Type B pancreatic cell (in vitro differentiated cells): ENCODE results near the gene CPN2. TPM values are rescaled to one million over a fixed set of nuclear protein-coding genes. Genes with fewer than 3 reads are reported as not detected.

ENCODE experiments used
- DNase-seq: peaks from one replicate; pipeline ENCODE4 v3.0.0; 2021; ENCODE audit warnings: mixed read lengths; ENCODE audit not compliant: unreplicated experiment; ENCODE audit errors: extremely low spot score
- H3K27ac Mint-ChIP-seq: 2 replicates; pipeline ENCODE4 v1.8.0; 2021; ENCODE audit warnings: mild to moderate bottlenecking, mixed read lengths
- H3K27me3 Mint-ChIP-seq: 2 replicates; pipeline ENCODE4 v1.8.0; 2021; ENCODE audit warnings: mixed read lengths
- H3K36me3 Mint-ChIP-seq: 2 replicates; pipeline ENCODE4 v1.8.0; 2021; ENCODE audit warnings: mixed read lengths
- H3K4me1 Mint-ChIP-seq: one replicate; pipeline ENCODE4 v1.8.0; 2021; ENCODE audit warnings: mixed read lengths; ENCODE audit not compliant: unreplicated experiment
- H3K4me3 Mint-ChIP-seq: 2 replicates; pipeline ENCODE4 v1.8.0; 2021; ENCODE audit warnings: mild to moderate bottlenecking, mixed read lengths
- H3K9me3 Mint-ChIP-seq: 2 replicates; pipeline ENCODE4 v1.8.0; 2021; ENCODE audit warnings: mixed read lengths
- total RNA-seq: library from RNA; stranded (reverse); gene quantifications from 2 replicates; pipeline ENCODE4 v1.2.1, GENCODE V29; 2021; ENCODE audit warnings: low replicate concordance
- TF ChIP-seq, protein P1 (sequence below): fragments of 200-600 bp; sonication (generic); conservative IDR thresholded peaks from 2 replicates; pipeline ENCODE4 v1.5.0; 2021; ENCODE audit warnings: antibody characterized with exemption, mild to moderate bottlenecking

CPN2 gene
- total RNA-seq, 1 donor from 2014 or later, result not detected

DNA sequence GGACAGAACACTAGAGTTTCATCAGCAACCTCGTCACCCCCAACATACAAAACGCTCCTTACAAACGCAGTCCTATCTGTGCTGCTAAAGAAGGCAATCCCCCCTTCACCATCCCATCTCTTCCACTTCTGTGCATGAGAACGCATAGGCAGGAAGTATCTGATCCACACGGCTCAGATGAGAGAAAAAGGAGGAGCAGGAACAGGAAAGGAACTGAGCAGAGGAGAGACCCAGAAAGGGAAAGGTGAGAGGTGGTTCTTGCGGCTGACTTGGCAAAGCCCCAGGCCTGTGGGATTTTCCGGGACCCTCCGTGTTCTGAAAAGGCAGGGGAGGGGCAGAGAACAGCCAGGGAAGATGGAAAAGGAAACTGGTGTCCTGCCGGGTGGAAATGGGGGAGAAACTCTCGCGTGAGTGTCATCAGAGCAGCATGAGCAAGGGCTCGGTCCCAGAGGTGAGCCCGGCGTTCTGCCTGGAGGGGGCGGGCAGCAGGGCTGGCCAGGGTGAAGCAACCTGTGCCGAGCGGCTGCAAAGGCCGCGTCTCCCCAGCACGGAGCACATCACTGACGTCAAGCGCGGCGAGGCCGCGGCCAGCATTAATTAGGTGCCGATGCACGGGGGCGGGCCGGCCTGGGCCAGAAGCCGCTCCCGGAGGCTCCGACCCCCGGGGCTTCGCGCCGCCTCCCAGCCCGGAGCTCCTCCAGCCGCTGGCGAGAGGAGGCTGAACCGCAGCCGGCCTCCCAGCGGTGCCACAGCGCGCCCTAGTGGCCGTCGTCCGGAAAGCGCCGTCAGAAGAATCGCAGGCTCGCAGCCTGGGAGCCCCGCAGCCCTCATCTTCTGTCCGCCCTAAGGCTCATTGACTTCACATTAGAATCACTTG is 35.8 kb downstream of the CPN2 start:
- peaks cover 9% of the 10 kb centered on the region for H3K27me3 Mint-ChIP-seq
- peak; percentile 94 for DNase-seq
- H3K27ac Mint-ChIP-seq, result peak overlapping the region; percentile 74
- TF ChIP-seq, protein P1, sequence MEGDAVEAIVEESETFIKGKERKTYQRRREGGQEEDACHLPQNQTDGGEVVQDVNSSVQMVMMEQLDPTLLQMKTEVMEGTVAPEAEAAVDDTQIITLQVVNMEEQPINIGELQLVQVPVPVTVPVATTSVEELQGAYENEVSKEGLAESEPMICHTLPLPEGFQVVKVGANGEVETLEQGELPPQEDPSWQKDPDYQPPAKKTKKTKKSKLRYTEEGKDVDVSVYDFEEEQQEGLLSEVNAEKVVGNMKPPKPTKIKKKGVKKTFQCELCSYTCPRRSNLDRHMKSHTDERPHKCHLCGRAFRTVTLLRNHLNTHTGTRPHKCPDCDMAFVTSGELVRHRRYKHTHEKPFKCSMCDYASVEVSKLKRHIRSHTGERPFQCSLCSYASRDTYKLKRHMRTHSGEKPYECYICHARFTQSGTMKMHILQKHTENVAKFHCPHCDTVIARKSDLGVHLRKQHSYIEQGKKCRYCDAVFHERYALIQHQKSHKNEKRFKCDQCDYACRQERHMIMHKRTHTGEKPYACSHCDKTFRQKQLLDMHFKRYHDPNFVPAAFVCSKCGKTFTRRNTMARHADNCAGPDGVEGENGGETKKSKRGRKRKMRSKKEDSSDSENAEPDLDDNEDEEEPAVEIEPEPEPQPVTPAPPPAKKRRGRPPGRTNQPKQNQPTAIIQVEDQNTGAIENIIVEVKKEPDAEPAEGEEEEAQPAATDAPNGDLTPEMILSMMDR, result peak; percentile 98
- H3K9me3 Mint-ChIP-seq, result peaks cover 6% of the 10 kb centered on the region
- peak overlapping the region; percentile 78 for H3K4me3 Mint-ChIP-seq
- peaks cover 19% of the 10 kb centered on the region for H3K36me3 Mint-ChIP-seq
- peaks cover 37% of the 10 kb centered on the region for H3K4me1 Mint-ChIP-seq

DNA sequence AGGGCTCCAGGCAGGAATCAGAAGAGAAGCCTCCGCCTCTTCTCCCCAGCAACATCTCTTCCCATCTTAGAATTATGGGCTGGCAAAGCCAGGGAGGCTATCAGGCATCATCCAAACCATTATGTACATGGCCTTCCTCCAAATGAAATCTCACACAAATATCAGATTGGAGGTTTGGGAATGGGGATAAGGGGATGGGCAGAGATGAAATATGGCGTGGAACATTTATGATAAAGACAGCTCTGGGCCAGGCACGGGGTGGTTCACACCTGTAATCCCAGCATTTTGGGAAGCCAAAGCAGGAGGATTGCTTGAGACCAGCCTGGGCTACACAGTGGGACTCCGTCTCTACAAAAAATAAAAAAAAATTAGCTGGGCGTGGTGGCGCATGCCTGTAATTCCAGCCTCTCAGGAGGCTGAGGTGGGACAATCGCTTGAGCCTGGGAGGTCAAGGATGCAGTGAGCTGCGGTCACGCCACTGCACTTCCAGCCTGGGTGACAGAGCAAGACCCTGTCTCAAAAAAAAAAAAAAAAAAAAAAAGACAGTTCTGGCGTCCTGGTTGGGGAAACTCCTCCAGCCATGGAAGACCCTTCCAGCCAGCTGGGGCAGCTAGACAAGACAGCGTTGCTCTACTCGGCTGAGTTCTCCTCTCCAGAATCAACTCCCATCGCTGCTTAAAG is 36.6 kb downstream of the CPN2 start:
- H3K27me3 Mint-ChIP-seq, result peaks cover 9% of the 10 kb centered on the region
- H3K27ac Mint-ChIP-seq, result peak overlapping the region; percentile 74
- H3K4me3 Mint-ChIP-seq, result peak overlapping the region; percentile 78

DNA sequence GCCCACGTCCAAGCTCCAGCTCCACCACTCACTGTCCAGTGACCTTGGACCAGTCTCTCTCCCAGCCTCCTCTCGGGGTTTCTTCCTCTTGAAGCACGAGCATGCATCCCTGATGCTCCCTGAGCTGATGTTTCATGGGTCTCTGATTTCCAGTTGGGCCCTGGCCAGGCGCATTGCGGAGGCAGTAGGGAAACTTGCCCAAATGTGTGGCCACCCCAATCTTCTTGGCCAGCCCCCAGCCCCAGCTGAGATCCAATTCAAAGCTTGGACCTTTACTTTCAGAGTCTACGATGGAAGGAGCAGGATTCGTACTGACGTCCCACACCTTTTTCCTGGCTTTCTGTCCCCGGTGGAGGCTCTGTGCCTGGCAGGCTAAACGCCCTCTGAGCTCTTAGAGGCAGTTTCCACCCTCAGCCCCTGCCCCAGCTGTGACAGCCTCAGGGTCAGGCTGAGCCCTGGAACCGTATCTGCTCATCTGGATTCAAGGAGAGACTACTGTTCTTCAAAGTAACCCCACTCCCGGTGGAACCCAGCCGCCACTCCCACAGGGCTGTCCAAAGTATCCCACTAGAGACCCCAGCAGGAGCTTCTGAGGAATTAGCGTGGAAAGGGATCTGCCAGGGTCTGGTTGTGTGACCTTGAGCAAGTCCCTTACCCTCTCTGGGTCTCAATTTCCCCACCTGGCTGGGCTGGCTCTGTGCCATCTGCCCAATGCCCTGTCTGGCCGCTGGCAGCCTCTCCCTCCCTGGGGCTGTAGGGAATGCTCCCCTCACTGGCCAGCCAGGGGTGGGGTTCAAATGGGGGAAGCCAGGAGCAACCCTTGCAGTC is 37.4 kb downstream of the CPN2 start:
- peak overlapping the region; percentile 88 for H3K4me3 Mint-ChIP-seq
- H3K27me3 Mint-ChIP-seq, result peaks cover 10% of the 10 kb centered on the region
- H3K9me3 Mint-ChIP-seq, result peaks cover 6% of the 10 kb centered on the region
- H3K4me1 Mint-ChIP-seq, result peaks cover 50% of the 10 kb centered on the region
- TF ChIP-seq, protein P1, result peak; percentile 49
- no peak for DNase-seq
- H3K36me3 Mint-ChIP-seq, result peaks cover 14% of the 10 kb centered on the region
- H3K27ac Mint-ChIP-seq, result peak overlapping the region; percentile 89

More for the DNA sequence above, 36.6 kb downstream of the CPN2 start:
- DNase-seq, result no peak
- TF ChIP-seq, protein P1, result no peak
- Mint-ChIP-seq H3K4me1 (peaks cover 43% of the 10 kb centered on the region), H3K36me3 (peaks cover 18% of the 10 kb centered on the region), H3K9me3 (peaks cover 6% of the 10 kb centered on the region)

DNA sequence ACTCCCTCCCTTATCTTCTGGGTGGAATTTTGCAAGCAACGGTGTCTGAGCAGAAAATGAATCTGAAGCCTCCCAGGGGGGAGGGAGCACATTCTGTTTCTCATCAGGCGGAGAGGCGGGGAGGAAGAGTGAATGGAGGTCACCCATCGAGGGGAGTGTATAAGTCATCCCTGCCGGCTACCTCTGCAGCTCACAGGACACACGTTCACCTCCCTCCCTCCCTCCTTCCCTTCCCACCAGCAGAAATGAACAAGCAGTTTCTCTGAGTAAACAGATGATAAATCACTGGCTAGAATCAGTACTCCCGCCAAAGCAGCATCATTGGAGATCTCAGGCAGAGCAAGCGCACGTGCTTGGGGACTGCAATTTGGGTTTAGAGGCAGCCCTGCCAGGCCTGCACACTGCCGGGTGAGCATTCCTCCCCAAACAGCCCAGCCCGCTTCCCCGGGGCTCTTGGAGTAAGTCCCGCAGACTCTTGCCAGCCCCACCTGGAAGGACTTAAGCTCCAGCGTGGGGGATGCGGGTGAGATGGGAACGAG is 38.3 kb downstream of the CPN2 start:
- peaks cover 12% of the 10 kb centered on the region for H3K27me3 Mint-ChIP-seq
- H3K4me1 Mint-ChIP-seq, result peaks cover 57% of the 10 kb centered on the region
- no peak for DNase-seq
- TF ChIP-seq, protein P1, result no peak
- peak overlapping the region; percentile 89 for H3K27ac Mint-ChIP-seq
- H3K4me3 Mint-ChIP-seq, result peak overlapping the region; percentile 88
- peaks cover 15% of the 10 kb centered on the region for H3K36me3 Mint-ChIP-seq
- H3K9me3 Mint-ChIP-seq, result peaks cover 5% of the 10 kb centered on the region

- TF ChIP-seq, protein P1, result no peak
- Mint-ChIP-seq H3K36me3 (peaks cover 9% of the 10 kb centered on the region), H3K4me1 (peaks cover 57% of the 10 kb centered on the region), H3K27ac (peak overlapping the region; percentile 89), H3K4me3 (peak overlapping the region; percentile 88), H3K9me3 (no peaks in the 10 kb centered on the region), H3K27me3 (peaks cover 12% of the 10 kb centered on the region)
- no peak for DNase-seq
Measured at GRCh38 chr3:194312186-194312742, 38.9 kb downstream of the CPN2 start.
